Stimulated activated CD8-positive, alpha-beta memory T cell treated with anti-CD3 and anti-CD28 coated beads, Interleukin-4, amount 100 ng/mL, for 4 hours (primary cell): Measurements from ENCODE around the gene CWC27.
A peak's percentile ranks its signal among the peaks of the same experiment; 100 is the strongest.

Experiments
- DNase-seq, 2 donors: peaks; one replicate each; pipeline ENCODE4 v3.0.0-alpha.2; 2020; ENCODE audit warnings: low read depth in 2 of 2, low spot score in 1 of 2

The CWC27 gene

GRCh38 chr5:65032250-65032649 is 263.5 kb downstream of the CWC27 start:
- DNase-seq: no peak

- no peak for DNase-seq
These were observed 265.5 kb downstream of the CWC27 start for GRCh38 chr5:65034029-65034812.

- DNase-seq: no peak
These were observed 266.1 kb downstream of the CWC27 start for GRCh38 chr5:65034813-65035209.

- DNase-seq: peak; percentile 42 to 72
These were observed 266.8 kb downstream of the CWC27 start for GRCh38 chr5:65035211-65036206.

- no peak for DNase-seq
These were observed 269.4 kb downstream of the CWC27 start for GRCh38 chr5:65037831-65038815.

GRCh38 chr5:65041296-65042158 is 272.8 kb downstream of the CWC27 start:
- DNase-seq: no peak

GRCh38 chr5:65043843-65044359 is 275.2 kb downstream of the CWC27 start:
- no peak for DNase-seq

- no peak for DNase-seq
These were observed 278.5 kb downstream of the CWC27 start for GRCh38 chr5:65047225-65047624.

- DNase-seq: no peak
These were observed 279.4 kb downstream of the CWC27 start for GRCh38 chr5:65047948-65048690.

- no peak for DNase-seq
These were observed 281.4 kb downstream of the CWC27 start for GRCh38 chr5:65050140-65050539.

GRCh38 chr5:65050826-65051498 is 282.2 kb downstream of the CWC27 start:
- DNase-seq: no peak

- DNase-seq: no peak
These were observed 287.2 kb downstream of the CWC27 start for GRCh38 chr5:65055938-65056337.

GRCh38 chr5:65059681-65060598 is 291.2 kb downstream of the CWC27 start:
- no peak for DNase-seq

GRCh38 chr5:65061250-65061973 is 292.7 kb downstream of the CWC27 start:
- no peak for DNase-seq

GRCh38 chr5:65061974-65062353 is 293.2 kb downstream of the CWC27 start:
- DNase-seq: no peak

- no peak for DNase-seq
These were observed 293.8 kb downstream of the CWC27 start for GRCh38 chr5:65062469-65063083.
